ENCODE data around the gene PHLPP1.

The PHLPP1 gene

DNA sequence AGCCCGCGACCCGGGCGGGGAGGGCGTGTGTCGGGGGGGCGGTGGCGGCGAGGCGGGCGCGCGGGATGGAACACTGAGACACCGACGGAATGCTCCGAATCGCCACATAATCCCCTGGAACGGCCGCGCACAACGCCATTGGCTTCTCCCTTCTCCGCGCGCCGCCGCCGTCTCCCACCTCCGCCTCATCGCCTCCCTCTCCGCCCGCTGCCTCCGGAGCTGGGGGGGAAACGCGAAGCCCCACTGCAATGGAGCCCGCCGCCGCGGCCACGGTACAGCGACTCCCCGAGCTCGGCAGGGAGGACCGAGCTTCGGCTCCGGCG lies at the start of gene PHLPP1:
PHLPP1 (plus strand) TSS at position 106 of the 323 bp plus-strand sequence; CDS start at position 249, 143 bp downstream.
- in situ Hi-C loops (cut with MboI; ENCODE audit: low sequenced_read_pairs, unreplicated experiment), result loop anchor here (10.0 kb wide), 1 partner anchor 239 kb away; no protein-coding TSS in a partner anchor
- TF ChIP-seq CTCF (IDR thresholded peaks at IDR 0.05; ENCODE audit: borderline replicate concordance, control extremely low read depth, extremely low read depth, insufficient read depth, missing control alignments), result no peak
- DNase-seq (ENCODE audit: low spot score), result no peak

- in situ Hi-C loops (cut with MboI; ENCODE audit: low sequenced_read_pairs, unreplicated experiment), result no loop called here
- DNase-seq (ENCODE audit: low spot score), result no peak
- no peak for TF ChIP-seq CTCF (IDR thresholded peaks at IDR 0.05; ENCODE audit: borderline replicate concordance, control extremely low read depth, extremely low read depth, insufficient read depth, missing control alignments)
Observed at GRCh38 chr18:62669225-62669624, 46.1 kb upstream of the PHLPP1 start.

DNA sequence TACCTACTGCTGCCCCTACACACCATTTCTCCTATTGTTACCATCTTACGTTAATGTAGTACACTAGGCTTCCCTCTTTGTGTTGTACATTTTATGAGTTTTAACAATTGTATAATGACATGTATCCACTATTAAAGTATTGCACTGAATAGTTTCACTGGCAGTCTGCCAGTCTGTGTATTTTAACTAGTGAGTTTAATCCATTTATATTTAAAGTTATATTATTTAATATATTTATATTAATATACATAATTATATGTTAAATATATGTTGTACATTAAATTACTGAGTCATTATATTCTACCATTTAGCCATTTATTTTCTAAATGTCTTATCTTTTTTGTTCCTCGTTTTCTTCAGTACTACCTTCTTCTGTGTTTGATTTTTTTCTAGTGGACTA lies 44.8 kb upstream of the PHLPP1 start:
- TF ChIP-seq CTCF (IDR thresholded peaks at IDR 0.05; ENCODE audit: borderline replicate concordance, control extremely low read depth, extremely low read depth, insufficient read depth, missing control alignments), result no peak
- no peak for DNase-seq (ENCODE audit: low spot score)
- in situ Hi-C loops (cut with MboI; ENCODE audit: low sequenced_read_pairs, unreplicated experiment), result no loop called here

DNA sequence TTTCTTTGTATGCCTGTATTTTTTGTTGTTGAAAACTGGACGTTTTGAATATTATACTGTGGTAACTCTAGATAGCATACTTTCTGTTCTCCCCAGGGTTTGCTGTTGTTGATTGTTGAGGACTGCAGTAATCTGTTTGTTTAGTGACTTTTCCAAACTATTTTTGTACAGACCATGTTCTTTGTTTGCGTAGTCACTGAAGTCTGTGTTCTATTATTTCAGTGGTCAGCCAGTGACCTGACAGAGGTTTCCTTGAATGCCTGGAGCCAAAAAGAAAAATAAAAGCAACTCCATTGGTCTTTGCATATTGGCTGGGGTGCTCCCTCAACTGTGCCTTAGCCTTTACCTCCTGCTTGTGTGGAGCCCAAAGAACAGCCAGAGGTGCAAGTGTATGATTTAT lies 42.7 kb upstream of the PHLPP1 start:
- in situ Hi-C loops (cut with MboI; ENCODE audit: low sequenced_read_pairs, unreplicated experiment), result no loop called here
- no peak for TF ChIP-seq CTCF (IDR thresholded peaks at IDR 0.05; ENCODE audit: borderline replicate concordance, control extremely low read depth, extremely low read depth, insufficient read depth, missing control alignments)
- no peak for DNase-seq (ENCODE audit: low spot score)

DNA sequence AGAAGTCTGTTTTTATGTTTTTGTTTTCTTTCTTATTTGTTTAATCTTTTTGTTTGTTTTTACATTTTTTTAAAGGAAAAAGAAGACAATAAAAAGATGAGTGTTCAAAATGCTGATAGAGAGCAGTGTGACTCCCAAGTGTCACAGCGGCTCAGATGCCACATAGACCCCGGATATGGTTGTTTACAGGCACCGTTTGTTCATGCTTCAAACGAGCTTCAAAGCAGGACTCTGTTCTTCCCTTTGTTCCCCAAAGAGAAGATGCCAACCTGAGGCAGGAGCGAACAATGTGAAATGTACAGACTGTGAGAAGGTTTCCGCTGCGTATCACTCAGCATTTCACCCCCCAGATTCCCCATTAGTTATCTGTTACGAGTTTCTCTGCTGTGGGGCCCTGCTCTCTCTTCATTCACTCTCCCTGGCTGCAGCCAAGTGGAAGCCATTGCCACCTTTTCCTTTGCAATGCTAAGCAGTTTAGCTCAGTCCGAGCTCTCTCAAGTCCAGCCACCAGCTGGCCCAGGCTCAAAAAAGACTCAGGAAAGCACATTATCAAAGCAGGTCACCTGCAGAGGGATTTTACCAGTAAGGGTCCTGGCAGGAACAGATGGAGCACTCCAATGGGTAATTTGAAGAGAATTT lies 36.4 kb upstream of the PHLPP1 start:
- DNase-seq (ENCODE audit: low spot score), result no peak
- TF ChIP-seq CTCF (IDR thresholded peaks at IDR 0.05; ENCODE audit: borderline replicate concordance, control extremely low read depth, extremely low read depth, insufficient read depth, missing control alignments), result no peak
- in situ Hi-C loops (cut with MboI; ENCODE audit: low sequenced_read_pairs, unreplicated experiment), result no loop called here

GRCh38 chr18:62682371-62682770 lies 33.0 kb upstream of the PHLPP1 start:
- no peak for TF ChIP-seq CTCF (IDR thresholded peaks at IDR 0.05; ENCODE audit: borderline replicate concordance, control extremely low read depth, extremely low read depth, insufficient read depth, missing control alignments)
- in situ Hi-C loops (cut with MboI; ENCODE audit: low sequenced_read_pairs, unreplicated experiment), result no loop called here
- no peak for DNase-seq (ENCODE audit: low spot score)

All from GM13976 (cell line).